GM20000 (cell line): ENCODE results near the gene MRPL39.
"Not testable (repeated sequence)": the region's sequence is repeated elsewhere in the genome, so short reads cannot be mapped to it uniquely, and the experiment has no call there.

Source experiments
- DNase-seq: peaks from one replicate; pipeline ENCODE4 v3.0.0; 2012; ENCODE audit warnings: low spot score
- CTCF ChIP-seq: IDR thresholded peaks from 2 replicates; pipeline ENCODE4 v1.5.1; 2012; ENCODE audit warnings: mild to moderate bottlenecking, control low read depth; ENCODE audit errors: extremely low read depth, missing control alignments

MRPL39 gene

GRCh38 chr21:25632296-25632695 lies 25.0 kb upstream of the MRPL39 start:
- DNase-seq, result no peak
- no peak for TF ChIP-seq CTCF

- no peak for TF ChIP-seq CTCF
- no peak for DNase-seq
Observed at GRCh38 chr21:25626757-25627156, 19.5 kb upstream of the MRPL39 start.

GRCh38 chr21:25625776-25626555 lies 18.7 kb upstream of the MRPL39 start:
- not testable (repeated sequence) for DNase-seq

GRCh38 chr21:25625036-25625435 lies 17.8 kb upstream of the MRPL39 start:
- TF ChIP-seq CTCF, result no peak
- no peak for DNase-seq

GRCh38 chr21:25624511-25624910 lies 17.2 kb upstream of the MRPL39 start:
- no peak for DNase-seq
- no peak for TF ChIP-seq CTCF

GRCh38 chr21:25619198-25619597 lies 11.9 kb upstream of the MRPL39 start:
- TF ChIP-seq CTCF, result no peak
- no peak for DNase-seq

GRCh38 chr21:25615880-25616279 lies 8.6 kb upstream of the MRPL39 start:
- no peak for TF ChIP-seq CTCF
- DNase-seq, result no peak

GRCh38 chr21:25614441-25614840 lies 7.2 kb upstream of the MRPL39 start:
- TF ChIP-seq CTCF, result no peak
- no peak for DNase-seq
